IMR-90 (cell line): ENCODE data around the gene TMEM131L. TPM values are rescaled to one million over a fixed set of nuclear protein-coding genes. Genes with fewer than 3 reads are reported as not detected.

Experiments used
- ATAC-seq: fragments of 200-7000 bp; cut with Tn5 transposase; 2 replicates; pipeline ENCODE4 v1.9.1; 2020; ENCODE audit warnings: low read depth, mild to moderate bottlenecking, moderate library complexity
- BruUV-seq: library from RNA; stranded (reverse); fragments of 400-500 nt; replicated peaks from 2 replicates; lab custom pipeline; 2021; lab: Mats Ljungman, UMichigan
- CTCF ChIA-PET: fragments of 300-600 bp; formaldehyde crosslinking; extraction: SDS; loops from one replicate; lab custom pipeline; 2021; ENCODE audit warnings: antibody characterized with exemption; lab: Yijun Ruan, JAX
- POLR2A ChIA-PET: fragments of 300-600 bp; sonication (Branson Sonifier 250); formaldehyde crosslinking; loops from one replicate; lab custom pipeline; 2022; ENCODE audit warnings: antibody characterized with exemption; ENCODE audit not compliant: unreplicated experiment; lab: Charles Lee
- DNase-seq: peaks from one replicate; pipeline ENCODE4 v3.0.0; 2013
- H2AFZ ChIP-seq: replicated peaks from 2 replicates; pipeline ENCODE3; 2013; ENCODE audit warnings: low read length, mild to moderate bottlenecking; ENCODE audit not compliant: poor library complexity
- H2AK5ac ChIP-seq: 2 replicates; pipeline ENCODE4 v1.6.1; 2013; ENCODE audit warnings: low read depth, low read length, inconsistent platforms
- H2AK9ac ChIP-seq: replicated peaks from 2 replicates; pipeline ENCODE3; 2013; ENCODE audit warnings: mild to moderate bottlenecking, low read depth, low read length, moderate library complexity; ENCODE audit not compliant: poor library complexity
- H2BK120ac ChIP-seq: 2 replicates; pipeline ENCODE4 v1.6.1; 2013; ENCODE audit warnings: low read depth, low read length, inconsistent platforms
- H2BK15ac ChIP-seq: 3 replicates; pipeline ENCODE4 v1.6.1; 2013; ENCODE audit warnings: low read depth, low read length, inconsistent platforms
- H2BK20ac ChIP-seq: 2 replicates; pipeline ENCODE4 v1.6.1; 2013; ENCODE audit warnings: low read depth, mild to moderate bottlenecking, inconsistent platforms, low read length, moderate library complexity
- H2BK5ac ChIP-seq: 2 replicates; pipeline ENCODE4 v1.6.1; 2013; ENCODE audit warnings: mild to moderate bottlenecking, low read depth, low read length, inconsistent platforms; ENCODE audit not compliant: poor library complexity, severe bottlenecking
- H3K14ac ChIP-seq: replicated peaks from 2 replicates; pipeline ENCODE4 v1.6.1; 2013; ENCODE audit warnings: low read depth, low read length, inconsistent platforms
- H3K18ac ChIP-seq: 2 replicates; pipeline ENCODE4 v1.6.1; 2013; ENCODE audit warnings: low read depth, low read length, control low read depth
- H3K23ac ChIP-seq: 2 replicates; pipeline ENCODE4 v1.6.1; 2013; ENCODE audit warnings: low read depth, low read length, inconsistent platforms
- H3K27ac ChIP-seq: 2 replicates; pipeline ENCODE4 v1.5.1; 2013; ENCODE audit warnings: mild to moderate bottlenecking, control low read depth, low read length; ENCODE audit not compliant: insufficient read depth
- H3K27me3 ChIP-seq: 2 replicates; pipeline ENCODE4 v1.6.1; 2013; ENCODE audit warnings: low read length; ENCODE audit not compliant: control insufficient read depth, insufficient read depth
- H3K36me3 ChIP-seq: 2 replicates; pipeline ENCODE4 v1.6.1; 2013; ENCODE audit warnings: low read length, mixed read lengths; ENCODE audit not compliant: control insufficient read depth, insufficient read depth
- H3K4ac ChIP-seq: 2 replicates; pipeline ENCODE4 v1.6.1; 2013; ENCODE audit warnings: low read depth, low read length, inconsistent platforms
- H3K4me1 ChIP-seq: 2 replicates; pipeline ENCODE4 v1.6.1; 2013; ENCODE audit warnings: low read length, mixed read lengths; ENCODE audit not compliant: control insufficient read depth, insufficient read depth
- H3K4me2 ChIP-seq: 2 replicates; pipeline ENCODE4 v1.6.1; 2013; ENCODE audit warnings: low read depth, mild to moderate bottlenecking, control low read depth, low read length, moderate library complexity
- H3K4me3 ChIP-seq: 2 replicates; pipeline ENCODE4 v1.5.1; 2013; ENCODE audit warnings: low read depth, mild to moderate bottlenecking, control low read depth, low read length, moderate library complexity; ENCODE audit not compliant: insufficient read depth
- H3K56ac ChIP-seq: 2 replicates; pipeline ENCODE4 v1.6.1; 2013; ENCODE audit warnings: low read length, inconsistent platforms; ENCODE audit not compliant: insufficient read depth; ENCODE audit errors: extremely low read depth
- H3K79me1 ChIP-seq, 2 experiments: 2 replicates each; pipeline ENCODE4 v1.6.1; 2013; ENCODE audit warnings: low read length in 2 of 2, inconsistent platforms in 1 of 2, low read depth in 1 of 2
- H3K9ac ChIP-seq: 2 replicates; pipeline ENCODE4 v1.6.1; 2013; ENCODE audit warnings: low read depth, low read length, control low read depth
- H3K9me1 ChIP-seq: 2 replicates; pipeline ENCODE4 v1.6.1; 2013; ENCODE audit warnings: low read length, inconsistent platforms; ENCODE audit not compliant: insufficient read depth
- H3K9me3 ChIP-seq: 2 replicates; pipeline ENCODE4 v1.6.1; 2013; ENCODE audit warnings: low read length; ENCODE audit not compliant: control insufficient read depth, insufficient read depth
- H4K20me1 ChIP-seq: 2 replicates; pipeline ENCODE4 v1.6.1; 2013; ENCODE audit warnings: low read length, inconsistent platforms; ENCODE audit not compliant: insufficient read depth
- H4K5ac ChIP-seq: 2 replicates; pipeline ENCODE4 v1.6.1; 2013; ENCODE audit warnings: mild to moderate bottlenecking, low read depth, low read length, control low read depth
- H4K8ac ChIP-seq, 2 experiments: 2 replicates each; pipeline ENCODE4 v1.6.1; 2013; ENCODE audit warnings: low read depth in 2 of 2, low read length in 2 of 2, control low read depth in 1 of 2, inconsistent platforms in 1 of 2
- H4K91ac ChIP-seq: 2 replicates; pipeline ENCODE4 v1.6.1; 2013; ENCODE audit warnings: low read depth, low read length, inconsistent platforms; ENCODE audit not compliant: insufficient read depth
- CTCF ChIP-seq: conservative IDR thresholded peaks from 2 replicates; pipeline ENCODE4 v1.5.1; 2012; ENCODE audit warnings: mild to moderate bottlenecking, low read depth, low read length, improper control_type of control experiment
- RAD21 ChIP-seq: IDR thresholded peaks from 2 replicates; pipeline ENCODE4 v1.6.1; 2012; ENCODE audit warnings: low read length, improper control_type of control experiment
- SMC3 ChIP-seq: fragments of 150-350 bp; IDR thresholded peaks from 2 replicates; pipeline ENCODE4 v1.6.1; 2016; ENCODE audit warnings: low read depth, mild to moderate bottlenecking, antibody characterized with exemption, low read length, moderate library complexity
- WGBS, 2 experiments: methylation state at CpG; one replicate each; pipeline versions ENCODE4 v1.1.5 to v1.1.7; 2013; ENCODE audit warnings: missing lambda C conversion rate in 2 of 2; ENCODE audit not compliant: insufficient read length in 1 of 2; ENCODE audit errors: extremely low coverage in 2 of 2; 5-methylcytosine and 5-hydroxymethylcytosine counted together
- dilution Hi-C: fragments of 300-500 bp; cut with HindIII; formaldehyde crosslinking; loops from one replicate; pipeline ENCODE4 v1.14.3; 2018; ENCODE audit warnings: low sequenced_read_pairs; ENCODE audit not compliant: unreplicated experiment
- in situ Hi-C: fragments of 300-500 bp; cut with MboI; formaldehyde crosslinking; loops from 3 replicates; pipeline ENCODE4 v1.14.3; 2019; ENCODE audit warnings: low sequenced_read_pairs, inconsistent platforms, mixed read lengths
- intact Hi-C: fragments of 100-400 bp; cut with micrococcal nuclease; formaldehyde crosslinking; loops from 2 replicates; pipeline ENCODE4 v1.10.0; 2022
- polyA plus RNA-seq, 3 experiments: library from polyadenylated mRNA; depleted of rRNA; stranded (reverse); fragments of >200 nt; gene quantifications; 2 replicates each; pipeline ENCODE4 v1.2.3, GENCODE V29; 2012; ENCODE audit warnings: low replicate concordance in 1 of 3
- total RNA-seq: library from RNA; depleted of rRNA; stranded (reverse); fragments of >200 nt; gene quantifications from 2 replicates; pipeline ENCODE4 v1.2.3, GENCODE V29; 2012

Gene TMEM131L
- total and polyA plus RNA-seq, 2 of the 4 experiments (the other 2 are of a cell fraction) = 8.4 to 23.8 TPM

DNA sequence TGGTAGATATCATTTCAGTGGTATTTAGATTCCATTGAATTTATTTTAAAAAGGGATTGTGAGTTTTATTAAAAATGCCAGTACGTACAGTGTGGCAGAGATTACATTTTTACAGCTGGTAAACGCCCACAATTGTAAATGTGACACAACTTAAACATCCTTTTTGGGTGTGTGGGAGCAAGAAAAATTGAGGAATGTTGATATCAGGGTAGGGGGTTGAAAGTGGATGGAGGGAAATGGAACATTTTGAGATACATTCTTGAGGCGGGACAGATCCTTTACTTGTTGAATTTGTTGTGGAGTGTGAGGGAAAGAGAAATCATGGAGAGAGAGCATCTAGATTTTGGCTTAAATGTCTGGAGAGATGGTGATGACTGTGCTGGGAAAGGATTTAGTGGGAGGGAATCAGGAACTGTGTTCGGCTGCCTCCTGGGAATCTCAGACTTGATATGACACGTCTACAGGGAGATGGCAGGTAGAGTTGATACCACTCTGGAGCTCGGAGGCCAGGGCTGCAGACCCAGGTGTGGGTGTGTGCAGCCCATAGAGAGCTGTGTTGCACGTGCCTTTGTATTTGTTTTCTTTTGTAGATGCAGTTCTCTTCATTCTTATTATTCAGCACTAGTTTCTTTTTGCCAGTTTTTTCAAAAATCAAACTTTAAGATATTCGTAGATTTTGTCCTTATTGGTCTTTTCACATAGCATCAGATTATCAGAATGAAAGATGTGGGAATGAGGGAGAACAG is 10.8 kb downstream of the TMEM131L start:
- POLR2A ChIA-PET = no interaction called here
- no TSS peak for BruUV-seq

More for the DNA sequence above, 10.8 kb downstream of the TMEM131L start:
- TF ChIP-seq CTCF (no peak), SMC3 (no peak), RAD21 (no peak)
- Histone ChIP-seq H3K36me3 (peaks cover 6% of the 10 kb centered on the region), H2AK9ac (no peak overlapping the region), H2BK5ac (no peak overlapping the region), H3K27me3 (no peaks in the 10 kb centered on the region), H3K4me2 (no peak overlapping the region), H3K4me1 (peaks cover 2% of the 10 kb centered on the region; the same call in 1 of the 2 replicates), H3K23ac (0 out of 2 replicates have a peak overlapping the region, but pooled peaks have one; percentile 0), H3K18ac (no peak overlapping the region), H3K9me3 (no peaks in the 10 kb centered on the region), H3K14ac (no peak overlapping the region), H2BK120ac (no peak overlapping the region), H2AFZ (no peak overlapping the region), H3K27ac (no peak overlapping the region), H3K4ac (no peak overlapping the region), H2AK5ac (no peak overlapping the region), H3K9me1 (peaks cover 8% of the 10 kb centered on the region), H3K56ac (no peak overlapping the region), H3K9ac (no peak overlapping the region), H2BK15ac (no peak overlapping the region), H4K5ac (no peak overlapping the region), H2BK20ac (no peak overlapping the region), H3K4me3 (no peak overlapping the region), H3K79me1 (peaks cover 0 to 12% of the 10 kb centered on the region in 2 experiments; a peak in 2 of 4 replicates), H4K91ac (no peak overlapping the region), H4K20me1 (0 out of 2 replicates have a peak, but pooled peaks cover 2% of the 10 kb centered on the region), H4K8ac (no peak overlapping the region)
- dilution Hi-C loops = no loop called here
- DNase-seq (no peak), ATAC-seq (no peak)
- 71% methylated on average over 1 of the region's 8 CpGs; no CpG with 5 or more reads in 1 of the 2 experiments for WGBS, 2 experiments
- in situ Hi-C loops = no loop called here
- intact Hi-C loops = no loop called here
- CTCF ChIA-PET = no interaction called here
